HUDEP-2 (cell line): ENCODE data around the gene CUL1.

Source experiments
- DNase-seq, 76 experiments: peaks; one replicate each; lab custom pipeline; 2025; ENCODE audit not compliant: unreplicated experiment in 76 of 76; lab: John Stamatoyannopoulos, UW

The CUL1 gene

DNA sequence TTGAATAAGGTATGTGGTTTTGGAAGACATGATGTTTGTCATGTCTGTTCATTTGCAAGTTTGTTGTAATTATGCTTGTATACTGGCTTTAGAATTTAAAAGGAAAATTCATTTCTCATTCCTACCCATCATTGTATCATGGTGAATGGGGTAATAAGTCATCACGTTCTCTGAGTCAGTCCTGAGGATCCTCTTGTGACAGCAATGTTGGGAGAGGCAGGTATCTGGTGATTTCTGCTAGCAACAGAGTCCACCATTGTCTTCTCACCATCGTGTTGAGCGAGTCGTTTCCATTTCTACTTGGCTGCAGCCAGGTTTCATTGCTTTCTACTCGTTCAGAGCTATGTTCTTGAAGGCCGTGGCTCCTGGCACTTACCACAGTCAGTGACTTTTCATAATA, 16.3 kb downstream of the CUL1 start:
- DNase-seq: no peak

DNA sequence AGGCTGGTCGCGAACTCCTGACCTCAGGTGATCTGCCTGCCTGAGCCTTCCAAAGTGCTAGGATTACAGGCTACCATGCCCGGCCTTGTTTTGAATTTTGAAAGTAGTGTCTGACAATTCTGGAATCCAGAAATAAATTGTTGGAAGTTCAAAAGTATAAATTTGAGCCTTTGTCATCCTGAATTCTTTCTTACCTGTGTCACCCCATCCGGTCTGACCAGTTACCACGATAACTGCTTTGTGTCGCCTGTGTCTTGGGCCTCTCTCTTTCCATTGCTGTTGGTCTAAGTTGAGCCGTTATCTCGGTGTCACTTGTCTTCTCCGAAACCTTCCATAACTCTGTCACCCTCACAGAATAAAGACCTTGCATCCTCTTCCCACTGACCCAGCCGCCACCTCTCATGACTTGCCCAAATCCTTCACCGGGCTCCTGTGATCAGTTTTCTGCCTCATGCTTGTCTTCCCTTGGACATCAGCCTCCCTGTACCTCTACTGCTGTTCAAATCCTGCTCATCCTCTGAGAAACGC, 18.6 kb downstream of the CUL1 start:
- no peak for DNase-seq

DNA sequence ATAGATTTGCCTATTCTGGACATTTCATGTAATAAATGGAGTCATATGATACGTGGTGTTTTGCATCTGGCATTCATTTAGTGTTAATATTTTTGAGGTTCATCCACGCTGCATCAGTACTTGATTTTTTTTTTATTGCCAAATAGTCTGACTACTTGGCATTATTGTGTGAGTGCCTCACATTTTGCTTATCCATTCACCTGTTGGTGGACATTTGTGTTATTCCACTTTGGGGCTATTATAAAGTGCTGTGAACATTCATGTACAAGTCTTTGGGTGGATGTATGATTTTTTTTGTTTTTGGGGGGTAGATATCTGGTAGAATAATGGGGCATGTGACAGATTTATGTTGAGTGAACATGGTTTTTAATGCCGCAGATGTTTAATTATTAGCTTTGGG, 19.7 kb downstream of the CUL1 start:
- no peak for DNase-seq

DNA sequence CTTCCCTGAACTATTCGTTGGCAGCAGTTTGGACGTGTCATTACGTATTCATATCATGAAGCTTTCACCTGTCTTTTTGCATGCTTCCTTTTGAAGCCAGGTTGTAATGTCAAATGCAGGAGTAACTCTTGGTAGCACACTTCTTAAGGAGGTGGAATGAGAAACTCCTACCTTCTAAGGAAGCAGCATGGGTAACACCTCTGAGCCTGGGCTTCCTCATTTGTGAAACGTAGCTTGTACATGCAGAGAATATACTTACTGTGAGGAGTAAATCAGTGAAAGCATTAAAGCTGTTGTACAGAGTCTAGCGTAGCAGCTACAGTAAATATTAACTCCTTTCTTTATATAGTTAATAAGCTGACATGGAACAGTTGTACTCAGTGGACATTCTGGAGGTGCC, 21.1 kb downstream of the CUL1 start:
- DNase-seq: no peak

DNA sequence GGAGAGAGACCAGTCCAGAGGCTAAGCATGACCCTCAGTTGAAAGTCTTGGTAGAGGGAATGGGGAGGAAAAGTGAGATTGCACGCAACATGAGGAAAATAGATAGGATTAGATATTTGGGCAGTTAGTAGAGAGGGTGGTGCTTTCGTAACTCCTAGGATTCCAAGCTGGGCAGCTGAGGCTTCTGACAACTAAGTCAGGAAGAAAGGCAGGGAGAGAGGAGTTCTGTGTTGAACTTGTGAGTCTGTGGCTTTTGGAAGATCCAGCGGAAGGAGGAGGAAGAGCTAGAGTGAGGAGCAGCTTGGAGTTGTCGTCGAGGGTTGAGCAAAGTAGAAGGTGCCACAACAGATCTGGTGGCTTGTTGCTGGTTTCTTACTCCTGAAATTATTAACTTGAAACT, 21.8 kb downstream of the CUL1 start:
- no peak for DNase-seq

DNA sequence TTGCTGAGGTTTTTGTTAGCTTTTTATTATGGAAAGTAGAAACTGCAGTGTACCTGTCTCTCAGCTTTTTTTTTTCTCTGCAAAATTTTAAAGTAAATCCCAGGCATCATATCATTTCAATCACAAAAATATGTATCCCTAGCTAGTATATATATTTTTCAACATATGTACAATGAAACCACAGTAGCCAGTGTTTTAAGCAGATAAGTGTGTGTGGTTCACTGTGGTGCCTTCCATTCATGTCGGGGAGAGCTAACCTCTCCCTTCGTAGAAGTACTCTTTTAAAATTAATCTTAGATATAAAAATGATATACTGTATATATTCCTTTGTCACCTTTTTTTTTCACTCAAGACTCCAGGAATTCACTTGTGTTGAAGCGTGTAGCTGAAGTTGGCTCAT, 22.7 kb downstream of the CUL1 start:
- peak in 7 of 76 experiments; percentile 3 to 34 (median 17) for DNase-seq

DNA sequence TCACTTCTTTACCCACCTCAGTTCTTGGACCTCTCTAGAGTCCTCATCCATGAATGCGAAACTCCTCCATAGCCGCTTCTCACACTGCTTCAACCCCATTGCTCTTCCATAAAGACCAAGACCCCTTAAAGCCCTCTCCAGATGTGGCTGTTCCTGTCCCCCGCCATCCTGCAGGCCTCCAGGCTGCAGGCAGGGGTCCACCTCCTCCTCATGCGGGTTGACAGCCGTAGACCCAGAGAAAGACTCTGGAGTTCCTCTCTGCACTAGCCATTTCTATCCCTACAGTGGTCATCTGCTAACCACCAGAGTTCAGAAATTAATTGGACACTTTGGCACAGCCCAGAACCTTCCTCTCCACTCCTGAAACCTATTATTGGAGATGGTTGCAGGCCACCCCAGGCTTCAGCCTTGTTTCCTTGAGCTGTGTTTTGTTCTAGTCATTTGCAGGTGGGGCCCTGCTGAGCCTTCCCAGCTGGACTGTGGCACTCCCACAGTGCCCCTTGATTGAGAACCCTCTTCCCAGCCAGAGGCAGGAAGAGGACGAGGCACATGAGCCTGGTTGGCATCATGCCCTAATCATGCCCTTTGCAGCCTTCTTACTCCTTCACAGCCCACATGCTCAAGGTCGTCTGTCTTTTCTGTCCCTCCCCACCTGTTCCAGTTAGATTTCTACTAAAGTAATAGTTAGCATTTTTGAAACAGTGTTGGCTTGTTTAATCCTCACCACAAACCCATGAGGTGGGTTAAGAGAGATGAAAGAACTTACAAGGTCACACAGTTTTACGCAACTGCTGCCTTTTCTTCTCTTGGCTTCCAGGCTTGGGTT, 23.9 kb downstream of the CUL1 start:
- DNase-seq: peak in 34 of 76 experiments; percentile 2 to 50 (median 22)

DNA sequence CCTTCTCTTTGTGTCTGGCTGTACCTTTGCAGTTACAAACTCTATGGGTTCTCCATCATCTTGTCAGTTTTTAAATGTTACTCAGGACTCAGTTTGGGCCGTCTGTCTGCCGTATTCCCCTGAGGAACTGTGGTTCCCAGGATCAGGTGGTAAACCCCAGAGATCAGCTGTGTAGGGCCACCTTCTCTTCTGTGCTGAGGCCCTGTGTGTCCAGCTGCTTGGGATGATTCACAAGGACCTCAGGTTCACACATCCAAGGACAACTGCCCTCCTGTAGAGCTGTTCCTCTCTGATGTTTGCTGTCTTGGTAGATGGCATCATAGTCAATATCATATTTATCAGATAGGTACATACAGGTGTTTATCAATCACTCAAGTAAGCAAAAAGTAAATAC, 24.5 kb downstream of the CUL1 start:
- no peak for DNase-seq

DNA sequence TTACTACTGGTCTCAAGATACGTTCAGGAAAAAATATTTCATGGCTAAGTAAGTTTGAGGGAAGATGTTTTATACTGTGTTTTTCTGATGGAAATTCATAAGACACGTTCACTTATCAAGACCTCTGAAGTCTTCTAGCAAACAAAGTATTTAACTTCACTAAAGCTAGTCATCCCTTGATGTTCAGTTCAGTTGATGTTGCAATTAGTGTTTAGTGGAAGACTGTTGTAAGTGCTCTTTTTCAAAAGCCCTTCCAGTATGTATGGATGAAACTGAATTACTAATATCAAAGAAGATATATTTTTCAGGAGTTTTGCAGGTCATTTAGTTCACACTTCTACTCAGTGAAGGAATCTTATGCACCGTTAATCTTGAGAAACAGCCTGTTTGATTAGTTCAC, 25.1 kb downstream of the CUL1 start:
- DNase-seq: no peak

DNA sequence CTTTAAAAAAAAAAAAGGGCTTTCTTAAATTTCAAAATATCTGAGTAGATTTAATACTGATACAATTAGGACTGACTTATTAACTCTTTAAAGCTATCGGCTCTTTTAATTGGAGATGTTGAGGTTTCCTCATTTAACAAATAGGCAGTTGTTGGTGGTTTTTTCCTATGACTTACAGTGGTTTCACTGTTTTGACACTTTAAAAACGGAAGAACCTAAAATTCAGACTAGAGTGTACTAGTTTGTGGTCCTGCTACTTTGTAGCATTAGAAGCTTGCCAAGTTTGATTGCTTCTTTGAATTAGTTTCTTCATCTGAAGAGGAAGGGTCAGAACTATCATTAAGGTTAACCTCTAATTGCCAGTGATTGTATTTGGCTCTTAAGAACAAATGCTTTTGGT, 27.7 kb downstream of the CUL1 start:
- DNase-seq: no peak

DNA sequence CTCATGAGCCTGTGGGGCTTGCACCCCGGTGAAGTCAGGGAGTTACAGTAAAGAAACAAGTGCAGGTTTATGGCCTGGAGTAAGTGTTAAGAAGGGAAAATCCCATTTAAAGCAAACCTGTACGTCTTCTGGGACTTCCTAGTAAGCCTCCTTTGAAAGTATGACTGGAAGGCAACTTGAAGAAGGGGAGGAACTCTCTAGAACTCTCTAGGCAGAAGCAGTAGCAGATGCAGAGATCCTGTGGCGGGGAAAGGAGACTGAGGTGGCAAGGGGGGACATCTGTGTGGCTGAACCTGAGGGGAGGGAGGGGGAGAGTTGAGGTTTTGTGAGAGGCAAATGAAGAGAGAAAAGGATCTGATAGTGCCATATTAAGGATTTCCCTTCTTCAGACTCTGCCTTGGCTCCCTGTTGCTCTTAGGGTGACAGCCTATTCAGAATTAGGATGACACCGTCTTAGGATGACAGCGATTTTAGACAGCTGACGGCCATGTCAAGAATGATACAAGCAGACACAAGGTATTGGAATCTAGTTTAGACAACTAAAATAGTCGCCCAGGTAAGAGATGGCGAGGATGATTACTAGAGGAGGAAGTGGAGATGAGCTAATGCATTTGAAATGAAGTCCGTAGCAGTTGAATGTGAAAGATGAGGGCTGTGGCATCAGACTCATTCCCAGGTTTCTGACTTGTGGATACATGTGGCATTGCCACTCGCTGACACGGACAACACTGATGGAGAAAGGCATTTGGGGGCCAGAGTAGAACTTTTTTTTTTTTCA, 29.0 kb downstream of the CUL1 start:
- DNase-seq: no peak

DNA sequence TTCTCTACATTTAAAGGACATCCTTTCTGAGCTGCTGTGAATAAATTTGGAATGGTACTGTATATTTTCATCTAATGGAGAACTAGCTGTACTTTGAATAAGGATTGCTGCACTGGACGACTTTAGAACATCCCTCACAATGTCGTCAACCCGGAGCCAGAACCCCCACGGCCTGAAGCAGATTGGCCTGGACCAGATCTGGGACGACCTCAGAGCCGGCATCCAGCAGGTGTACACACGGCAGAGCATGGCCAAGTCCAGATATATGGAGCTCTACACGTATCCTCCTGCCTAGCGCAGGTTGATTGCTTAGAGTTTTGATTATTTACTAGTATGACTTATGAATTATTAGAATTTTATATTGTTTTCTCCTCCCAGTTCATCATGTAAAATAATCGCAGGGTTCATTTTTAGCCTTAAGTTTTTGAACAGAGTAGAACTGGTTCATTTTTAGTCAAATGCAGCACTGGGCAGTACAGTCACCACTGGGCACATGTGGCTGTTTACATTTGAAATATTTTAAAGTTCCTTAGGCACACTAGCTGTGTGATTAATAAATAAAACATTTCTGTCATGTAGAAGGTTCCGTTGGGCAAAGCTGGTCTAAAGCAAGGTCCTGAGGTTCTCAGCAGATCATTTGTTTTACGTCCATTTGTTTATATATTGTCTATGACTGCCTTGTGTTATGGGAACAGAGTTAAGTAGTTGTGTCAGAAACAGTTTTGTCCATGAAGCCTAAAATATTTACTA, 31.5 kb downstream of the CUL1 start:
- DNase-seq: no peak

DNA sequence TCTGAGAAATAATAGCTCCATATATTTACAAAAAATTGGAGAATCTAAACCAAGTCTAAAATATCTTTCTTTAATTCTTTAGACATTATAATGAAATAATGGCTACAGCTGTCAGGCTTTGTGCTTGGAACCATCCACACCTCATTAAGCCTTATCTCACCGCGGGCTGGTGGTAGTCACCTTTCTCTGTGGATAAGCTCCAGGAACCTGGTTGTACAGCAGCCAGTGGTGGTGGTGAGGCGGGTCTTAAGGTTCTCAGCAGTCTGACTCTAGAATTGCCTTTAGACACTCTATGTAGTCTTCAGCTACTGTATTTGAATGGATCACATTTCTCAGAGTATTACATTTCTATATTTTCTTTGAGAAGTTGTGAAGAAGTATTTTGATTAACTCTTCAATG, 34.2 kb downstream of the CUL1 start:
- peak in 2 of 76 experiments; percentile 3 to 8 for DNase-seq

DNA sequence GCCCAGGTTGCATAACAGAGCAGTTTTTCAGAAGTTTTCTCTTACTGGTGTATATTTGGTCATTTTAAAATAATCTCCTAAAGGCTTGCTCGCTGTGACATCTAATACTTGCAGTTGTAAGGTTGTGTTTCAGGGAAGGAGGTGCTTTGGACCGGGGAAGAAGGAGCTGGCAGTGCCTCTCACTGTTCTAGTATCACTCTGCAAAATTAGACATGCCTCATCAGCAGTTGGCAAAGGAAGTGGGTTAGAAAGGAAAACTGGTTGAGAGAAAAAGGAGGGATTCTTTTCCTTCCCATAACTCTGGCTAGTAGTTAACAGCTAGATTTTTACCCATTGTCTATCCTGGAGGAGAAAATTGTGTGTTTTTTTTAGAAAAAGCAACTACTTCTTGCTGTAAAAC, 34.8 kb downstream of the CUL1 start:
- DNase-seq: no peak

DNA sequence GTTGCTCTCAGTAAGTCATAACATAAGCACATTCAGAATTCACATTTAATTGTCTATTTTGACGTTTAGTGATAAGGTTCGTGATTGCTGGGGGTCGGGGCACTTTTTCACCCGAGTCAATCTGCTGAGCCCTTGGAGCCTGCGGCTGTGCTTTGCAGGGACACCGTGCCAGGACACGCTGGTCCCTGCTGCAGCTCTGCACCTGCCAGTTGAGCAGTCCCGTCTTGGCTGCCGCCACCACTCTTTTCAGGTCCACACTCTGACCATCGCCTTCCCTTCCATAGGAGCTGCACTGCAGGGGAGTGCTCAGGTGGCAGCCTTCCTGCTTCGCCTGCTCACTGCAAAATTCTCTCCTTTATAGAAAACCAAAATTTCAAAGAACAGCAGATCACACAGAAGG, 36.4 kb downstream of the CUL1 start:
- no peak for DNase-seq

DNA sequence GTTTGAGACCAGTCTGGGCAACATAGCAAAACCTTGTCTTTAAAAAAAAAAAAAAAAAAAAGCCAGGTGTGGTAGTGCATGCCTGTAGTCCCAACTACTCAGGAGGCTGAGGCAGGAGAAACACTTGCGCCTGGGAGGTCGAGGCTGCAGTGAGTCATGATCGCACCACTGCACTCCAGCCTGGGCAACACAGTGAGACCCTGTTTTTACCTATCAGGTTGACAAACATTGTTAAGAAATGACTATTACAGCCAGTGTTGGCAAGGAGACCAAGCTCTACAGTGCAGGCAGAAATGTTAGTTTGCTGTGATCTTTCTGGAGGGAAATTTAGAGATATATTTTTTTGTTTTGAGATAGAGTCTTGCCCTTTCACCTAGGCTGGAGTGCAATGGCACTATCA, 37.3 kb downstream of the CUL1 start:
- DNase-seq: no peak

DNA sequence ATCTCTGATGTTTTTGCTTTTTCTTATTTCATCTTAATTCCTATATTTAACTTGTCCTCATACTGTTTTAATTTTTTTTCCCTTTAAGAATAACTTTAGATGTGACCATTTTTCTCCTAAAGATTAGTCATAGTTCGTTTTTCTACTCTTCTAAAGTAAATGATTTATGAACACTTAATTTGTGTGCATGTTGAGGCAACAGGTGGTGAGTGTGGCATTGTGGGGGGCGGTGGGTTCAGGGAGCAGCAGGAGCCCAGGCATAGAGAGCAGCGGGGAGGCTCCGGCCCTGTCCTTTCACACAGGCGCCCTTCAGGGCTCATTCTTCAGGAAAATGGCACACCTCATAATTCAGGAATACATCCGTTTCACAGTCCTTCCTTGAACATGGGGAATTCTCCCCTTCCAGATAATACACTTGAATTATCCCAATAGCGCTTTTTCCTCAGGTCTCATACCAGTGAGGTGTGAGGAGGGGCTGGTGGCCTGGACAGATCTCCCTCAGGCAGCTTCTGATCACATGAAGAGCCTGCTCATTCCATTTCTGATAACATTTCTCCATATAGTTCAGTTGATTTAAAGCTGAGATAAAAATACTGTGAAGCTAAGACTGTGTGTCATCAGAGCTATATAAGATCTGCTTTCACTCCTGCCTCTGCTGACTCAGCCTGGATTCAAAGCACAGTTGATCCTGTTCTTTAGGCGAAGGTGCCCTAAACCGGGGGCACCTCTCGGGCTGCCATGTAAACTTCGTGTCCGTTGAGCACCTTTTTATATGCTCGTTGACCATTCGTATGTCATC, 40.2 kb downstream of the CUL1 start:
- peak in 4 of 76 experiments; percentile 4 to 34 (median 14) for DNase-seq

DNA sequence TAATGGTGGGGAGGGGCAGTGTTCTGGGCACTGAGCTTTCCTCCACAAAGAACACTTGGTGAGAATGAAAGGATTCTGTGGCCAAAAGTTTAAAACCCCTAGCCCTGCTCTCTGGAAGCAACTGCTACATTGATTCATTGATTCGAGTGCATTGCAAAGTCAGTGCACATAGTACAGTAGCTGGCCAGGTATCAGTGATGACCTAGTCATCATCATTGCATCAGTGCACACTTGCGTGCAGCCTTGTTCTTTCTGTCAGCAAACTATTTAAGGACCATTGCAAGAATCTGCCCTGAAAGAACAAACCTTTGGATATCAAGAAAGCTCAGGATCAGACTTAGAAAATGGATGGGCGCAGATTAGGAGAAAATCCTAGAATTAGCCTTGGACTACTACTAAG, 47.4 kb downstream of the CUL1 start:
- DNase-seq: no peak

DNA sequence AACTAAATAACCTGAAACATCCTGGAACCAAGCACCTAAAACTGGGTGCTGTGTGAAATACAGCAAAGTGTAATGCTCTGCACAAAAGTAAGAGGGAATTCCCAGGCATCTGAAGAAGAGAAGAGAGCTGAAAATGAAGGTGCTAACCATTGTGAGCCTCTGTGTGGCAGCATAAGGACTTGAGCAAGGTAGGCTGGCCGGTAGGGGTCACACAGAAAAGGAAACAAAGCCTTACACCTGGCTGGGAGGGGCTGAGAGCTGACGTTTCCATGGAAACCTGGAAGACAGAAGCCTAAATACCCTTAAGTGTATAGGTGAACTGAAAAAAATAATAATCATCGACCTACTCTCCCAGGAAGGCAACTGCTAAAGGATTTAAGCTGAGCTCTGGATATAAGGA, 48.6 kb downstream of the CUL1 start:
- no peak for DNase-seq
